ENCODE results near the gene ZCWPW1. TPM values are rescaled to one million over a fixed set of nuclear protein-coding genes. Genes with fewer than 3 reads are reported as not detected.
"Not testable (repeated sequence)": the region's sequence is repeated elsewhere in the genome, so short reads cannot be mapped to it uniquely, and the experiment has no call there.

Gene ZCWPW1
- total and polyA plus RNA-seq, 2 experiments from 2014 or later: 0.59 to 2.7 TPM

- TF ChIP-seq ZNF331 (CRISPR knock-in tag; IDR thresholded peaks at IDR 0.05; ENCODE audit: low read depth): no peak
- no peak for TF ChIP-seq EZH2phosphoT487 (IDR thresholded peaks at IDR 0.05; ENCODE audit: unreplicated experiment)
- no peak for TF ChIP-seq REST (IDR thresholded peaks at IDR 0.05; ENCODE audit: unreplicated experiment)
- no peak for TF ChIP-seq ZNF114 (CRISPR knock-in tag; IDR thresholded peaks at IDR 0.05)
- no peak for TF ChIP-seq ETS1 (IDR thresholded peaks at IDR 0.05)
Observed at GRCh38 chr7:100352984-100353684, 75.4 kb downstream of the ZCWPW1 start (continued).

- not testable (repeated sequence) for H3K27me3 ChIP-seq (ENCODE audit: insufficient read depth); H2AFZ ChIP-seq; H3K4me2 ChIP-seq; H3K4me1 Mint-ChIP-seq; H3K4me3 Mint-ChIP-seq; H3K9me3 Mint-ChIP-seq; ATAC-seq; H3F3A ChIP-seq (replicated peaks; ENCODE audit: low read depth); H3K27ac Mint-ChIP-seq; DNase-seq (ENCODE audit: low spot score); H3K9me2 ChIP-seq (ENCODE audit: insufficient read depth); H3K79me2 ChIP-seq (replicated peaks; ENCODE audit: insufficient read depth); H3K27ac ChIP-seq (ENCODE audit: low read depth); H3K4me3 ChIP-seq; H3K4me1 ChIP-seq (ENCODE audit: insufficient read depth)
- Mint-ChIP-seq H3K27me3 (ENCODE audit: insufficient read depth, low read depth, poor library complexity) (peaks cover 11% of the 10 kb centered on the region), H3K36me3 (ENCODE audit: low read depth) (peaks cover 70% of the 10 kb centered on the region)
- H4K20me1 ChIP-seq (replicated peaks; ENCODE audit: insufficient read depth): peaks cover 11% of the 10 kb centered on the region; the same call in 1 of the 2 replicates
- H3K36me3 ChIP-seq (ENCODE audit: insufficient read depth): peaks cover 33% of the 10 kb centered on the region
Observed at GRCh38 chr7:100352230-100352781, 76.2 kb downstream of the ZCWPW1 start.

DNA sequence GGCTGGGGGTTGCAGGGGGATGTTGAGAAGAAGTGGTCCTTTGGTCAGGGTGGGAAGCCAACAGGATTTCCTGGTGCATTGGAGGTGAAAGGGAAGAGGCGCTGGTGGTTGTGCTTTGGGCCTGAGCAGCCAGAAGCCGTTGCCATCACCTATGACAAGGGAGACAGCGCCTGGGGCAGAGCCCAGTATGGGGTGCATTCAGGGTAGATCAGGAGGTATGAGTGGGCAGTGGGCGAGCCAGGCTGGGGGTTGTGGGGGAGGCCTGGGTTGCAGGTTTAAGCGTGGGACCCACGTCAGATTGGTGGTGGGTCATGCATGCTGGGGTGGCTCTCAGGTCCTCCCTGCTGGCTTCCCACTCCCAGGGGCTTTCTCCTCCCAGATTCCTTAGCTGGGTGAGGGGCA lies 76.8 kb downstream of the ZCWPW1 start:
- H2AFZ ChIP-seq: no peak overlapping the region
- DNase-seq (ENCODE audit: low spot score) (no peak), ATAC-seq (no peak)
- H3K79me2 ChIP-seq (replicated peaks; ENCODE audit: insufficient read depth): 0 out of 2 replicates have a peak, but pooled peaks cover 3% of the 10 kb centered on the region
- no peak overlapping the region for H3K4me2 ChIP-seq
- no peaks in the 10 kb centered on the region for H3K27me3 ChIP-seq (ENCODE audit: insufficient read depth)
- peaks cover 17% of the 10 kb centered on the region; the same call in 1 of the 2 replicates for H4K20me1 ChIP-seq (replicated peaks; ENCODE audit: insufficient read depth)
- H3K27ac ChIP-seq (ENCODE audit: low read depth): no peak overlapping the region
- no peak overlapping the region for H3K4me3 ChIP-seq
- H3K4me1 ChIP-seq (ENCODE audit: insufficient read depth): no peaks in the 10 kb centered on the region
- H3K36me3 Mint-ChIP-seq (ENCODE audit: low read depth): peaks cover 75% of the 10 kb centered on the region
- peak overlapping the region; percentile 52; the same call in 1 of the 2 replicates for H3K27ac Mint-ChIP-seq
- H3K27me3 Mint-ChIP-seq (ENCODE audit: insufficient read depth, low read depth, poor library complexity): peaks cover 11% of the 10 kb centered on the region
- no peaks in the 10 kb centered on the region for H3K9me2 ChIP-seq (ENCODE audit: insufficient read depth)
- H3K4me3 Mint-ChIP-seq: no peak overlapping the region
- H3K9me3 Mint-ChIP-seq: no peaks in the 10 kb centered on the region
- H3K4me1 Mint-ChIP-seq: no peaks in the 10 kb centered on the region; the same call in 2 of the 3 replicates
- peaks cover 40% of the 10 kb centered on the region for H3K36me3 ChIP-seq (ENCODE audit: insufficient read depth)
- H3F3A ChIP-seq (replicated peaks; ENCODE audit: low read depth): no peaks in the 10 kb centered on the region
- no peak for TF ChIP-seq CREB1 (CRISPR knock-in tag; IDR thresholded peaks at IDR 0.05; ENCODE audit: low read depth)
- TF ChIP-seq CTCF (conservative IDR thresholded peaks at IDR 0.05; ENCODE audit: low read depth in 2 of 2): no peak
- no peak for TF ChIP-seq ZNF331 (CRISPR knock-in tag; IDR thresholded peaks at IDR 0.05; ENCODE audit: low read depth)
- TF ChIP-seq STAT1 (IDR thresholded peaks at IDR 0.05; ENCODE audit: unreplicated experiment): no peak
- TF ChIP-seq ETS1 (IDR thresholded peaks at IDR 0.05): no peak
- no peak for TF ChIP-seq POLR2AphosphoS5 (IDR thresholded peaks at IDR 0.05; ENCODE audit: low read depth)
- TF ChIP-seq REST (IDR thresholded peaks at IDR 0.05; ENCODE audit: unreplicated experiment): no peak

Data from GM23338 (cell line).